ENCODE data around the gene HAP1.
"Not testable (repeated sequence)": the region's sequence is repeated elsewhere in the genome, so short reads cannot be mapped to it uniquely, and the experiment has no call there.

DNA sequence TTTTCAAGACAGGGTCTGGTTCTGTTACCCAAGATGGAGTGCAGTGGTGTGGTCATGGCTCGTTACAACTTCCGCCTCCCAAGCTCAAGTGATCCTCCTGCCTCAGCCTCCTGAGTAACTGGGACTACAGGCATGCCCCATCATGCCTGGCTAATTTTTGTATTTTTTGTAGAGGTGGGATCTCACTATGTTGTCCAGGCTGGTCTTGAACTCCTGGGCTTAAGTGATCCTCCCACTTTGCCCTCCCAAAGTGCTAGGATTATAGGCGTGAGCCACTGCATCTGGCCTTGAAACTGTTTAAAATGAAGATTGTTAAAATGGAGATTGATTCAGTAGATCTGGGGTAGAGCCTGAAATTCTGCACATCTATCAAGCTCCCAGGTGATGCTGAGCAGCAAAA is 33.6 kb downstream of the HAP1 start:
- not testable (repeated sequence) for TF ChIP-seq EZH2phosphoT487 (IDR thresholded peaks at IDR 0.05; ENCODE audit: insufficient read depth, low read depth); EZH2 (IDR thresholded peaks at IDR 0.05; ENCODE audit: insufficient read depth, poor library complexity, severe bottlenecking)
